DOHH2 (cell line): Measurements from ENCODE around the gene HIVEP3.

Source experiments
- H3F3A ChIP-seq: fragments of 200-600 bp; sonication (generic), shearing (Covaris generic); 2 replicates; pipeline ENCODE4 v1.6.0; 2016; ENCODE audit warnings: antibody characterized with exemption, mild to moderate bottlenecking; ENCODE audit not compliant: control insufficient read depth, insufficient read depth
- H3K27ac ChIP-seq: fragments of 200-600 bp; sonication (generic); 2 replicates; pipeline ENCODE4 v1.5.1; 2014; ENCODE audit warnings: low read depth, mild to moderate bottlenecking, low read length, moderate library complexity
- H3K27me3 ChIP-seq: fragments of 200-600 bp; sonication (generic); 2 replicates; pipeline ENCODE4 v1.6.1; 2014; ENCODE audit warnings: mild to moderate bottlenecking, low read length, mixed read lengths; ENCODE audit not compliant: control insufficient read depth
- H3K36me3 ChIP-seq: fragments of 200-600 bp; sonication (generic); 2 replicates; pipeline ENCODE4 v1.6.1; 2014; ENCODE audit warnings: mild to moderate bottlenecking, low read length, moderate library complexity, mixed read lengths; ENCODE audit not compliant: control insufficient read depth
- H3K4me1 ChIP-seq: fragments of 200-600 bp; sonication (generic); 2 replicates; pipeline ENCODE4 v1.6.1; 2014; ENCODE audit warnings: mild to moderate bottlenecking, low read length, mixed read lengths; ENCODE audit not compliant: control insufficient read depth
- H3K4me2 ChIP-seq: fragments of 200-600 bp; sonication (generic); 2 replicates; pipeline ENCODE4 v1.6.0; 2014; ENCODE audit warnings: mild to moderate bottlenecking, low read length, moderate library complexity
- H3K4me3 ChIP-seq: fragments of 200-600 bp; sonication (generic); 2 replicates; pipeline ENCODE4 v1.5.1; 2014; ENCODE audit warnings: mild to moderate bottlenecking, low read length, mixed read lengths
- H3K79me2 ChIP-seq: fragments of 200-600 bp; sonication (generic); 2 replicates; pipeline ENCODE4 v1.6.1; 2014; ENCODE audit warnings: mild to moderate bottlenecking, low read length, mixed read lengths; ENCODE audit not compliant: control insufficient read depth
- H3K9me2 ChIP-seq: fragments of 200-600 bp; sonication (generic); replicated peaks from 2 replicates; pipeline ENCODE4 v1.6.1; 2014; ENCODE audit warnings: mild to moderate bottlenecking, low read length, mixed read lengths; ENCODE audit not compliant: control insufficient read depth
- H3K9me3 ChIP-seq: fragments of 200-600 bp; sonication (generic); 2 replicates; pipeline ENCODE4 v1.6.1; 2014; ENCODE audit warnings: antibody characterized with exemption, low read length, mixed read lengths; ENCODE audit not compliant: control insufficient read depth, insufficient read depth
- H4K20me1 ChIP-seq: fragments of 200-600 bp; sonication (generic); 2 replicates; pipeline ENCODE4 v1.6.0; 2014; ENCODE audit warnings: low read depth, mild to moderate bottlenecking, antibody characterized with exemption, low read length, moderate library complexity; ENCODE audit not compliant: control insufficient read depth, insufficient read depth
- CTCF ChIP-seq: fragments of 200-600 bp; sonication (generic); IDR thresholded peaks from one replicate; pipeline ENCODE4 v1.5.1; 2014; ENCODE audit warnings: antibody characterized with exemption, mild to moderate bottlenecking, low read depth, low read length; ENCODE audit not compliant: poor library complexity, severe bottlenecking
- EZH2phosphoT487 ChIP-seq: fragments of 200-600 bp; sonication (generic); IDR thresholded peaks from 2 replicates; pipeline ENCODE4 v1.6.1; 2017; ENCODE audit warnings: borderline replicate concordance, mild to moderate bottlenecking, antibody characterized with exemption, low read length, moderate library complexity, mixed read lengths

The HIVEP3 gene

GRCh38 chr1:41608211-41608610, 310.5 kb downstream of the HIVEP3 start:
- Histone ChIP-seq H3K4me1 (no peaks in the 10 kb centered on the region), H3K9me3 (no peaks in the 10 kb centered on the region), H3K27me3 (0 out of 2 replicates have a peak, but pooled peaks cover 3% of the 10 kb centered on the region), H3K4me2 (no peak overlapping the region), H3F3A (no peaks in the 10 kb centered on the region), H3K4me3 (no peak overlapping the region), H4K20me1 (no peaks in the 10 kb centered on the region), H3K27ac (no peak overlapping the region), H3K9me2 (no peaks in the 10 kb centered on the region), H3K36me3 (no peaks in the 10 kb centered on the region), H3K79me2 (no peaks in the 10 kb centered on the region)
- TF ChIP-seq EZH2phosphoT487 = no peak
- no peak for TF ChIP-seq CTCF

- Histone ChIP-seq H3K79me2 (no peaks in the 10 kb centered on the region), H3K4me2 (no peak overlapping the region), H3K27me3 (0 out of 2 replicates have a peak, but pooled peaks cover 3% of the 10 kb centered on the region), H3K9me2 (no peaks in the 10 kb centered on the region), H3K27ac (no peak overlapping the region), H4K20me1 (no peaks in the 10 kb centered on the region), H3K36me3 (no peaks in the 10 kb centered on the region), H3K4me3 (no peak overlapping the region), H3K4me1 (no peaks in the 10 kb centered on the region), H3K9me3 (no peaks in the 10 kb centered on the region), H3F3A (no peaks in the 10 kb centered on the region)
- TF ChIP-seq CTCF = no peak
- TF ChIP-seq EZH2phosphoT487 = no peak
Observed at GRCh38 chr1:41607808-41608207, 310.9 kb downstream of the HIVEP3 start.

GRCh38 chr1:41599912-41600311, 318.8 kb downstream of the HIVEP3 start:
- Histone ChIP-seq H3K79me2 (no peaks in the 10 kb centered on the region), H3F3A (no peaks in the 10 kb centered on the region), H3K9me2 (no peaks in the 10 kb centered on the region), H3K9me3 (no peaks in the 10 kb centered on the region), H3K4me3 (no peak overlapping the region), H3K27ac (no peak overlapping the region), H4K20me1 (no peaks in the 10 kb centered on the region), H3K36me3 (no peaks in the 10 kb centered on the region), H3K4me1 (no peaks in the 10 kb centered on the region), H3K27me3 (peaks cover 3% of the 10 kb centered on the region; the same call in 1 of the 2 replicates), H3K4me2 (no peak overlapping the region)
- TF ChIP-seq EZH2phosphoT487 (no peak), CTCF (no peak)
